Neuronal stem cell (in vitro differentiated cells): ENCODE results near the gene THY1.
A peak's percentile ranks its signal among the peaks of the same experiment; 100 is the strongest.

Source experiments
- DNase-seq: peaks from one replicate; pipeline ENCODE4 v3.0.0-alpha.2; 2013; ENCODE audit warnings: low spot score
- H2AFZ ChIP-seq: one replicate; pipeline ENCODE4 v1.6.1; 2013; ENCODE audit warnings: mild to moderate bottlenecking, low read length, inconsistent platforms
- H2AK5ac ChIP-seq: 2 replicates; pipeline ENCODE4 v1.6.1; 2013; ENCODE audit warnings: low read depth, mild to moderate bottlenecking, inconsistent platforms, low read length, moderate library complexity, mixed read lengths
- H2BK120ac ChIP-seq: 2 replicates; pipeline ENCODE4 v1.6.1; 2013; ENCODE audit warnings: low read depth, mild to moderate bottlenecking, inconsistent platforms, low read length, moderate library complexity, mixed read lengths
- H2BK12ac ChIP-seq: one replicate; pipeline ENCODE4 v1.6.1; 2013; ENCODE audit warnings: low read length, inconsistent platforms
- H2BK15ac ChIP-seq: 2 replicates; pipeline ENCODE4 v1.6.1; 2013; ENCODE audit warnings: mild to moderate bottlenecking, low read length, inconsistent platforms, mixed read lengths
- H2BK5ac ChIP-seq: one replicate; pipeline ENCODE4 v1.6.1; 2013; ENCODE audit warnings: inconsistent platforms, mild to moderate bottlenecking, low read length, moderate library complexity
- H3K14ac ChIP-seq: one replicate; pipeline ENCODE4 v1.6.1; 2013; ENCODE audit warnings: low read length, inconsistent platforms
- H3K18ac ChIP-seq: 2 replicates; pipeline ENCODE4 v1.6.1; 2013; ENCODE audit warnings: low read length, inconsistent platforms
- H3K23ac ChIP-seq: 2 replicates; pipeline ENCODE4 v1.6.1; 2013; ENCODE audit warnings: low read depth, mild to moderate bottlenecking, mixed read lengths, low read length, inconsistent platforms; ENCODE audit not compliant: poor library complexity
- H3K27ac ChIP-seq: replicated peaks from 3 replicates; pipeline ENCODE4 v1.5.1; 2013; ENCODE audit warnings: low read length, inconsistent platforms
- H3K27me3 ChIP-seq, 3 experiments: 2 replicates each; pipeline ENCODE4 v1.6.1; 2013; ENCODE audit warnings: low read length in 3 of 3, mild to moderate bottlenecking in 2 of 3, inconsistent platforms in 1 of 3, low read depth in 1 of 3, mixed read lengths in 1 of 3, moderate library complexity in 1 of 3; ENCODE audit not compliant: control insufficient read depth in 3 of 3, insufficient read depth in 3 of 3
- H3K36me3 ChIP-seq, 2 donors: replicated peaks in 1 of 2; 2 replicates each; pipeline ENCODE4 v1.6.1; 2013; ENCODE audit warnings: low read length in 2 of 2; ENCODE audit not compliant: control insufficient read depth in 2 of 2, insufficient read depth in 2 of 2
- H3K4ac ChIP-seq: 2 replicates; pipeline ENCODE4 v1.6.1; 2013; ENCODE audit warnings: inconsistent platforms, mild to moderate bottlenecking, low read length, moderate library complexity
- H3K4me1 ChIP-seq, 2 donors: 1 replicate in 1 of 2; 2 replicates in 1 of 2; pipeline ENCODE4 v1.6.1; 2013; ENCODE audit warnings: low read length in 2 of 2, low read depth in 1 of 2; ENCODE audit not compliant: control insufficient read depth in 2 of 2, insufficient read depth in 1 of 2
- H3K4me2 ChIP-seq: one replicate; pipeline ENCODE4 v1.6.1; 2013; ENCODE audit warnings: mild to moderate bottlenecking, low read length, inconsistent platforms; ENCODE audit not compliant: insufficient read depth, poor library complexity, severe bottlenecking
- H3K4me3 ChIP-seq, 2 donors: 2 replicates each; pipeline ENCODE4 v1.5.1; 2013; ENCODE audit warnings: low read length in 2 of 2, mild to moderate bottlenecking in 2 of 2, inconsistent platforms in 1 of 2, moderate library complexity in 1 of 2
- H3K79me1 ChIP-seq: one replicate; pipeline ENCODE4 v1.6.1; 2013; ENCODE audit warnings: low read depth, mild to moderate bottlenecking, inconsistent platforms, low read length, moderate library complexity
- H3K9ac ChIP-seq: one replicate; pipeline ENCODE4 v1.6.1; 2013; ENCODE audit warnings: mild to moderate bottlenecking, low read depth, low read length, inconsistent platforms; ENCODE audit not compliant: poor library complexity
- H3K9me3 ChIP-seq, 2 donors: replicated peaks in 1 of 2; 2 replicates each; pipeline versions ENCODE3 to v1.6.1; 2013; ENCODE audit warnings: low read length in 2 of 2, mild to moderate bottlenecking in 2 of 2, inconsistent platforms in 1 of 2, low read depth in 1 of 2, mixed read lengths in 1 of 2, moderate library complexity in 1 of 2; ENCODE audit not compliant: control insufficient read depth in 2 of 2, insufficient read depth in 1 of 2
- H4K8ac ChIP-seq: one replicate; pipeline ENCODE4 v1.6.1; 2013; ENCODE audit warnings: low read depth, mild to moderate bottlenecking, inconsistent platforms, low read length, moderate library complexity
- H4K91ac ChIP-seq: one replicate; pipeline ENCODE4 v1.6.1; 2013; ENCODE audit warnings: low read length, low read depth, mild to moderate bottlenecking, inconsistent platforms; ENCODE audit not compliant: poor library complexity
- WGBS, 2 donors: extraction: QIAGEN DNeasy Blood & Tissue Kit; methylation state at CpG; one replicate each; pipeline ENCODE4 v1.1.7; 2013; ENCODE audit warnings: missing lambda C conversion rate in 2 of 2, mixed read lengths in 1 of 2; ENCODE audit not compliant: insufficient read length in 2 of 2, insufficient replicate concordance in 1 of 2; ENCODE audit errors: extremely low coverage in 2 of 2; 5-methylcytosine and 5-hydroxymethylcytosine counted together

Gene THY1

DNA sequence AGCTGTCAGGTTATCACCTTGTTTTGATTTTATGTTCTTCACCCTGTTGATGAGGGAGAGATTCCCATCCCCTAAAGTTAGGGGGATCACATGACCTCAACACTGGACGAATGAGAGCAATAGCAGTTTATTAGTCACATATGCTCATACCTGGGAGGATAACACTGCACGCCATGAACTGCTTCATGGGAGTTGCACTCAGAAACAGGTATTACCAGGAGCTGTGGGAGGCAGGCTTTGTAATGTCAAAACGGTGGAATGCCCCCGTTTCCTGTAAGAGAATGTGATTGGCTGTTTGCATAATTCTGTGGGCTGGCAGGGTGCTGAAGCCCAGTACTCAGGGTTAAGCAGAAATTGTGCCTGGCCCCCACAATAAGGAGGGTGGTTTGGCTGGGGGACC is 3.2 kb upstream of the THY1 start:
- no peak overlapping the region for H3K18ac ChIP-seq
- peaks cover 10 to 11% of the 10 kb centered on the region in 2 donors for H3K4me1 ChIP-seq
- no peak overlapping the region for H3K9ac ChIP-seq
- DNase-seq: no peak
- no peak overlapping the region for H2BK5ac ChIP-seq
- H3K27ac ChIP-seq: no peak overlapping the region
- H3K27me3 ChIP-seq: peaks cover 0 to 45% (median 0%) of the 10 kb centered on the region in 3 experiments
- H2AK5ac ChIP-seq: no peak overlapping the region
- H2AFZ ChIP-seq: no peak overlapping the region
- H2BK15ac ChIP-seq: no peak overlapping the region
- no peak overlapping the region for H3K14ac ChIP-seq
- no peak overlapping the region for H3K4me3 ChIP-seq
- H3K4me2 ChIP-seq: no peak overlapping the region
- no peaks in the 10 kb centered on the region for H3K79me1 ChIP-seq
- H4K8ac ChIP-seq: no peak overlapping the region
- H3K9me3 ChIP-seq: peaks cover 0 to 2% of the 10 kb centered on the region in 2 donors
- no peak overlapping the region for H3K4ac ChIP-seq
- no peak overlapping the region for H3K23ac ChIP-seq
- H3K36me3 ChIP-seq: no peaks in the 10 kb centered on the region
- no peak overlapping the region for H2BK120ac ChIP-seq
- no peak overlapping the region for H4K91ac ChIP-seq
- WGBS, 2 donors: no CpG with 5 or more reads among the region's 4 CpGs
- H2BK12ac ChIP-seq: no peak overlapping the region

DNA sequence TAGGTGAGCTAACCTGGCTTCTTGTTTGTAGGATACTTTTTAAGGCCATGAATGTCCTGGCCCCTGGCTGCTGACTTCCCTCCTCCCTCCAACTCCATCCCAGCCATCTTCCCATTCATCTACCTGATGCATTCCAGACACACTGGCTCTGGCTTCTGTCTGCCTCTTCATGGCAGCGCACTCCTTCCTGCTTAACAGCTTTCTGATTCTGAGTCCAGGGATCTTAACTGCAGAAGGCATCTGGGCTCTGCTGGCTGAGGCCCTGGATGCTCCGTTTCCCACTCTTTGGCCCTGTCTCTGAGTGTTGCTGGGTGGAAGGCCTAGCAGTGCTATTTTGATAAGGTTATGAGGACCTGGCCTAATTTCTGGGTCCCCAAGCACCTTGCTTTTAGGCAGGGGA is 1.8 kb upstream of the THY1 start:
- Histone ChIP-seq H4K91ac (no peak overlapping the region), H2BK15ac (no peak overlapping the region), H3K18ac (no peak overlapping the region), H3K4me1 (peaks cover 14 to 15% of the 10 kb centered on the region in 2 donors), H4K8ac (no peak overlapping the region), H3K27ac (no peak overlapping the region), H2AFZ (no peak overlapping the region), H2AK5ac (no peak overlapping the region), H3K23ac (no peak overlapping the region), H3K36me3 (peaks cover 4 to 5% of the 10 kb centered on the region in 2 donors), H3K79me1 (peaks cover 8% of the 10 kb centered on the region), H3K27me3 (peaks cover 0 to 37% (median 0%) of the 10 kb centered on the region in 3 experiments), H3K4me2 (no peak overlapping the region), H2BK120ac (no peak overlapping the region), H3K9me3 (peaks cover 0 to 2% of the 10 kb centered on the region in 2 donors), H3K4me3 (no peak overlapping the region), H3K4ac (no peak overlapping the region), H2BK12ac (no peak overlapping the region), H3K9ac (no peak overlapping the region), H3K14ac (no peak overlapping the region), H2BK5ac (no peak overlapping the region)
- WGBS, 2 donors: no CpG with 5 or more reads among the region's 2 CpGs
- DNase-seq: no peak

DNA sequence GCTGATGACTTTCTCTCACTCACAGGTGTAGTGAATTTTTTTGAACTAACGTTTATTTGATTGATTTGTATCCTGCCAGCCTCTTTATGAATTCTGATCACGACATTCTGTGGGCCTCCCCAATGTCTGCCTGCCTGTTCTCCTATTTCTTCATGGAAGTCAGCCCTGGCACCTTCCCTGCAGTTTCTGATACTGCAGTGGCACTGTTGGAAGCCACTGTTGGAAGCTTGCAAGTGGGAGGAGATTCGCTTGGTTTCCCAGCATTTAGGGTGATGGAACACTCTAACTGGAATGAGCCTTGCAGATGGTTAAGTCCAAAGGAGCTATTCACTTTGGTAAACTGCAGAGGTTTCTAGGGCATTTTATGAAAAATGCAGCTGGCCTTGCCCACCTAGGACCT is 1.3 kb upstream of the THY1 start:
- H2AFZ ChIP-seq: no peak overlapping the region
- H2BK15ac ChIP-seq: no peak overlapping the region
- no peak overlapping the region for H3K23ac ChIP-seq
- H4K91ac ChIP-seq: no peak overlapping the region
- H3K79me1 ChIP-seq: peaks cover 8% of the 10 kb centered on the region
- H3K27me3 ChIP-seq: peaks cover 0 to 32% (median 0%) of the 10 kb centered on the region in 3 experiments
- peak overlapping the region; percentile 2 for H2AK5ac ChIP-seq
- no peak overlapping the region for H2BK5ac ChIP-seq
- no peak overlapping the region for H2BK12ac ChIP-seq
- no peak overlapping the region for H3K4ac ChIP-seq
- peaks cover 14 to 15% of the 10 kb centered on the region in 2 donors for H3K4me1 ChIP-seq
- no peak overlapping the region for H3K27ac ChIP-seq
- no CpG with 5 or more reads among the region's 3 CpGs for WGBS, 2 donors
- no peak overlapping the region for H3K18ac ChIP-seq
- no peak overlapping the region for H3K9ac ChIP-seq
- no peak overlapping the region for H3K14ac ChIP-seq
- peaks cover 5 to 10% of the 10 kb centered on the region in 2 donors for H3K36me3 ChIP-seq
- no peak overlapping the region for H3K4me2 ChIP-seq
- H2BK120ac ChIP-seq: no peak overlapping the region
- H3K4me3 ChIP-seq: no peak overlapping the region
- peaks cover 0 to 2% of the 10 kb centered on the region in 2 donors for H3K9me3 ChIP-seq
- no peak overlapping the region for H4K8ac ChIP-seq
- no peak for DNase-seq

DNA sequence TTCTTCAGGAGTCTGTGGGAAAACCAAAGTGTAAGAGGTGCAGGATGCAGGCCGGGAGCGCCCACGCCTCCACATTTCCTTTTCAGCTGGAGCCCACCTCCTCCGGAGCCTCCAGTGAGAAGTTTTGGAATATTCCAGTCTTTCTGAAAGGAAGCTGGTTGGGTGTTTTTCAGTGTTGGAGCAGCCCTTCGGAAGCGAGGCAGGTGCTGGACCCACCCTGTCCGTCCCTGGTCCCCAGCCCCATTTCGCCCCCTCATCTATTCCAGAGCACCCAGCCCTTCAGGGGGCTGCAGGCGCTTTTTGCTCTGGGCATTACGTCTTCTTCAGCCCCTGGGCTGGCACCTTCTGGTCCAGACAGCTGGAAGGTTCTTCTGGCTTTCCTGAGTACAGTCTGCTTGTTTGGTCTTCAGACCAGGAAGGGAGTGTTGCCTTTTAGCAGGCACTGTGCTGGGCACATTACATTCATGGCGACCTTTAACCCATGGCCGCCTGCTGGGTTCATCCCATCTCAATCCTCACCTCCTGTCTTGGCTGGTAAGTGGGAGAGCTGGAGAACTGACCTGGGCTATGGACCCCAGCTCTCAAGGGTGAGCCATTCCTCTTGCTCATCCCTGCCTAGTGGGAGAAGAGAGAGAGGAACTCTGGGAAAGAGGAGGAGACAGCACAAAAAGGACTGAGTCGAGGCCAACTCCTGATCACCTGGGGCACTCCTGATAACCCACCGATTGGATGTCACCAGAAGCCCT is 710 bp upstream of the THY1 start:
- H2AFZ ChIP-seq: peak overlapping the region; percentile 97
- H2AK5ac ChIP-seq: peak overlapping the region; percentile 2
- no peak for DNase-seq
- H3K4me1 ChIP-seq: peaks cover 14 to 15% of the 10 kb centered on the region in 2 donors
- no peak overlapping the region for H4K8ac ChIP-seq
- no CpG with 5 or more reads among the region's 14 CpGs for WGBS, 2 donors
- peak overlapping the region; percentile 0 for H3K18ac ChIP-seq
- no peak overlapping the region for H3K4ac ChIP-seq
- H3K4me3 ChIP-seq: peak overlapping the region; percentile 41 to 65
- H3K14ac ChIP-seq: no peak overlapping the region
- no peak overlapping the region for H2BK15ac ChIP-seq
- no peak overlapping the region for H3K27ac ChIP-seq
- no peak overlapping the region for H2BK120ac ChIP-seq
- H3K9me3 ChIP-seq: peaks cover 0 to 2% of the 10 kb centered on the region in 2 donors
- H2BK5ac ChIP-seq: no peak overlapping the region
- no peak overlapping the region for H4K91ac ChIP-seq
- no peak overlapping the region for H3K23ac ChIP-seq
- peaks cover 10 to 16% of the 10 kb centered on the region in 2 donors for H3K36me3 ChIP-seq
- H3K27me3 ChIP-seq: peaks cover 0 to 32% (median 0%) of the 10 kb centered on the region in 3 experiments
- no peak overlapping the region for H2BK12ac ChIP-seq
- peaks cover 8% of the 10 kb centered on the region for H3K79me1 ChIP-seq
- no peak overlapping the region for H3K9ac ChIP-seq
- H3K4me2 ChIP-seq: peak overlapping the region; percentile 50
